PC-9 (cell line): ENCODE data around the gene MAPK10. TPM values are rescaled to one million over a fixed set of nuclear protein-coding genes. Genes with fewer than 3 reads are reported as not detected.

Experiments used
- BruUV-seq: library from RNA; stranded (reverse); fragments of 400-500 nt; replicated peaks from 2 replicates; lab custom pipeline; 2021; lab: Mats Ljungman, UMichigan
- CTCF ChIA-PET: fragments of 300-600 bp; sonication (Branson Sonifier 250); formaldehyde crosslinking; loops from one replicate; lab custom pipeline; 2022; ENCODE audit warnings: antibody characterized with exemption; lab: Charles Lee
- POLR2A ChIA-PET: fragments of 300-600 bp; sonication (Branson Sonifier 250); formaldehyde crosslinking; loops from one replicate; lab custom pipeline; 2022; ENCODE audit warnings: antibody characterized with exemption; ENCODE audit not compliant: unreplicated experiment; lab: Charles Lee
- DNase-seq, 2 experiments: peaks; one replicate each; pipeline versions ENCODE4 v3.0.0 to v3.0.0-alpha.2; 2015 to 2022; ENCODE audit warnings: mixed read lengths in 1 of 2
- H2AFZ ChIP-seq: fragments of 200-600 bp; sonication (generic); 2 replicates; pipeline ENCODE4 v1.8.1; 2017; ENCODE audit warnings: antibody characterized with exemption
- H3F3A ChIP-seq: fragments of 200-600 bp; sonication (generic); 2 replicates; pipeline ENCODE4 v1.8.1; 2017; ENCODE audit warnings: antibody characterized with exemption, mild to moderate bottlenecking, low read depth; ENCODE audit not compliant: insufficient read depth
- H3K27ac ChIP-seq: fragments of 200-600 bp; sonication (generic); 2 replicates; pipeline ENCODE4 v1.6.1; 2016; ENCODE audit warnings: mixed run types
- H3K27me3 ChIP-seq: fragments of 200-600 bp; sonication (generic); 2 replicates; pipeline ENCODE4 v1.6.1; 2016; ENCODE audit warnings: low read depth, mixed run types; ENCODE audit not compliant: insufficient read depth
- H3K36me3 ChIP-seq: fragments of 200-600 bp; sonication (generic); 2 replicates; pipeline ENCODE4 v1.6.1; 2016; ENCODE audit warnings: low read depth, mixed run types
- H3K4me1 ChIP-seq: fragments of 200-600 bp; sonication (generic); replicated peaks from 2 replicates; pipeline ENCODE4 v1.6.1; 2016; ENCODE audit warnings: mixed run types; ENCODE audit not compliant: insufficient read depth
- H3K4me2 ChIP-seq: fragments of 200-600 bp; sonication (generic); 2 replicates; pipeline ENCODE4 v1.6.1; 2017; ENCODE audit warnings: mixed run types
- H3K4me3 ChIP-seq: fragments of 200-600 bp; sonication (generic); 2 replicates; pipeline ENCODE4 v1.6.1; 2016; ENCODE audit warnings: mixed run types
- H3K79me2 ChIP-seq: fragments of 200-600 bp; sonication (generic); 2 replicates; pipeline ENCODE4 v1.6.1; 2017; ENCODE audit warnings: low read depth, mixed run types
- H3K9me2 ChIP-seq: fragments of 200-600 bp; sonication (generic); 2 replicates; pipeline ENCODE4 v1.8.1; 2017; ENCODE audit warnings: mild to moderate bottlenecking; ENCODE audit not compliant: insufficient read depth
- H3K9me3 ChIP-seq: fragments of 200-600 bp; sonication (generic); 2 replicates; pipeline ENCODE4 v1.8.1; 2016; ENCODE audit warnings: low read depth; ENCODE audit not compliant: insufficient read depth
- H4K20me1 ChIP-seq: fragments of 200-600 bp; sonication (generic); 2 replicates; pipeline ENCODE4 v1.8.1; 2017; ENCODE audit not compliant: insufficient read depth
- EZH2 ChIP-seq: fragments of 200-600 bp; sonication (generic); IDR thresholded peaks from 2 replicates; pipeline ENCODE4 v1.8.0; 2017; ENCODE audit warnings: antibody characterized with exemption, low read depth
- intact Hi-C: fragments of 100-400 bp; cut with micrococcal nuclease; formaldehyde crosslinking; loops from one replicate; pipeline ENCODE4 v1.10.0; 2022; ENCODE audit not compliant: unreplicated experiment
- total RNA-seq: library from RNA; stranded (reverse); gene quantifications from 2 replicates; pipeline ENCODE4 v1.2.3, GENCODE V29; 2021
- TF ChIP-seq, protein P1 (sequence below): fragments of 200-600 bp; sonication (generic); conservative IDR thresholded peaks from 2 replicates; pipeline ENCODE4 v1.6.1; 2017; ENCODE audit warnings: mixed run types, antibody characterized with exemption, mild to moderate bottlenecking, moderate library complexity

The MAPK10 gene
- total RNA-seq, 1 experiment from 2014 or later: 4.2 TPM

DNA sequence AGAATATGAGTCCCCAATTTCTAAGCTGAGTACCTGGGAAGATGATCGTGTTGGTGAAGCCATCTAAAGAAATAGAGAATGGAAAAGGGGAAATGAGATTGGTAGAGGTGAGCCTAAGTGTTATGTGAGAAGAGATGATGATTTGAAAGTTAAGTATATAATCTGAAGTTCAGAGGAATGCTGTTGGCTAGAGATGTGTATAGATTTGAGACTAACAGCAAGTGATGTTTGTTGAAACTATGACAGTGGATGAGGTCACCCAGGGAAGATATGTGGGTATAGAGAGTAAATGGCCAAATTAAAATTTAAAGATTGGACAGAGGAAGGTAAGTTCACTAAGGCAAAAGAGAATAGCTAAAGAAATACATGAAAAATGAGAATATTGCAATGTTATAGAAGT is 324.2 kb downstream of the MAPK10 start:
- Histone ChIP-seq H3K4me3 (no peak overlapping the region), H3K36me3 (no peaks in the 10 kb centered on the region), H3K4me1 (peaks cover 16% of the 10 kb centered on the region), H3K79me2 (no peaks in the 10 kb centered on the region), H3K27me3 (no peaks in the 10 kb centered on the region), H3K9me3 (no peaks in the 10 kb centered on the region), H3F3A (no peaks in the 10 kb centered on the region), H3K27ac (no peak overlapping the region), H4K20me1 (no peaks in the 10 kb centered on the region), H2AFZ (no peak overlapping the region), H3K9me2 (no peaks in the 10 kb centered on the region), H3K4me2 (no peak overlapping the region)
- ChIA-PET CTCF (no interaction called here), POLR2A (no interaction called here)
- BruUV-seq: no TSS peak
- TF ChIP-seq, protein P1, sequence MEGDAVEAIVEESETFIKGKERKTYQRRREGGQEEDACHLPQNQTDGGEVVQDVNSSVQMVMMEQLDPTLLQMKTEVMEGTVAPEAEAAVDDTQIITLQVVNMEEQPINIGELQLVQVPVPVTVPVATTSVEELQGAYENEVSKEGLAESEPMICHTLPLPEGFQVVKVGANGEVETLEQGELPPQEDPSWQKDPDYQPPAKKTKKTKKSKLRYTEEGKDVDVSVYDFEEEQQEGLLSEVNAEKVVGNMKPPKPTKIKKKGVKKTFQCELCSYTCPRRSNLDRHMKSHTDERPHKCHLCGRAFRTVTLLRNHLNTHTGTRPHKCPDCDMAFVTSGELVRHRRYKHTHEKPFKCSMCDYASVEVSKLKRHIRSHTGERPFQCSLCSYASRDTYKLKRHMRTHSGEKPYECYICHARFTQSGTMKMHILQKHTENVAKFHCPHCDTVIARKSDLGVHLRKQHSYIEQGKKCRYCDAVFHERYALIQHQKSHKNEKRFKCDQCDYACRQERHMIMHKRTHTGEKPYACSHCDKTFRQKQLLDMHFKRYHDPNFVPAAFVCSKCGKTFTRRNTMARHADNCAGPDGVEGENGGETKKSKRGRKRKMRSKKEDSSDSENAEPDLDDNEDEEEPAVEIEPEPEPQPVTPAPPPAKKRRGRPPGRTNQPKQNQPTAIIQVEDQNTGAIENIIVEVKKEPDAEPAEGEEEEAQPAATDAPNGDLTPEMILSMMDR: no peak
- no peak for TF ChIP-seq EZH2
- intact Hi-C loops: no loop called here
- DNase-seq: no peak

GRCh38 chr4:86034616-86035015 is 325.2 kb downstream of the MAPK10 start:
- no TSS peak for BruUV-seq

DNA sequence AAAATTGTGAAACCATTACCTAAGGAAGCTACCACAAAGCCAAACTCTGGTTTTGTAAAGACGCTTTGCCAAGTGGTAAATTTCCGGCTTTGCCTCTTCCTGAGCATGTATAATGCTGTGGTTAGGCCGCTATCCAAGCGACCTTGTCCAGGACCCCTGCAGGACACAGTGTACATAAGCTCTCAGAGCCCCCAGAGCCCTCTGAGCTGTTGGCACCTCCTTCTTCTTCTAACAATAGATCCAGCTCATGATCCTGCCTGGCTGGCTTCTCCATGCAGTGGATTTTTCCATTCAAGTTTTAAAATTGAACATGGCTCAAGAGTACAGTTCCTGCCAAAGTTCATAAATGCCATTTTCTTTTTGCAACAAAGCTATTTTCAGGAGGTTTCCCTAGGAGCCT is 326.7 kb downstream of the MAPK10 start:
- no TSS peak for BruUV-seq
- CTCF ChIA-PET: interaction anchor here (1.1 kb wide), 1 partner anchor 236 kb away, joined by 4 read pairs; no protein-coding TSS in a partner anchor

More at GRCh38 chr4:86034616-86035015, 325.2 kb downstream of the MAPK10 start:
- H3K27me3 ChIP-seq: no peaks in the 10 kb centered on the region
- H3K79me2 ChIP-seq: no peaks in the 10 kb centered on the region
- H3K9me3 ChIP-seq: no peaks in the 10 kb centered on the region
- no peak for DNase-seq
- H3K27ac ChIP-seq: no peak overlapping the region
- no peak overlapping the region for H2AFZ ChIP-seq
- ChIA-PET POLR2A (no interaction called here), CTCF (no interaction called here)
- H3K36me3 ChIP-seq: no peaks in the 10 kb centered on the region
- H4K20me1 ChIP-seq: no peaks in the 10 kb centered on the region
- H3F3A ChIP-seq: no peaks in the 10 kb centered on the region
- no peaks in the 10 kb centered on the region for H3K9me2 ChIP-seq
- TF ChIP-seq EZH2: no peak
- TF ChIP-seq, protein P1: no peak
- H3K4me3 ChIP-seq: no peak overlapping the region
- no peak overlapping the region for H3K4me2 ChIP-seq
- H3K4me1 ChIP-seq: peaks cover 16% of the 10 kb centered on the region
- intact Hi-C loops: no loop called here

More for the DNA sequence above, 326.7 kb downstream of the MAPK10 start:
- H3K4me2 ChIP-seq: no peak overlapping the region
- TF ChIP-seq, protein P1: no peak
- TF ChIP-seq EZH2: no peak
- H3K9me2 ChIP-seq: no peaks in the 10 kb centered on the region
- no peak overlapping the region for H3K4me3 ChIP-seq
- no peaks in the 10 kb centered on the region for H3K36me3 ChIP-seq
- H4K20me1 ChIP-seq: no peaks in the 10 kb centered on the region
- H3K9me3 ChIP-seq: no peaks in the 10 kb centered on the region
- H3K4me1 ChIP-seq: peaks cover 16% of the 10 kb centered on the region
- no peak overlapping the region for H2AFZ ChIP-seq
- DNase-seq: no peak
- POLR2A ChIA-PET: no interaction called here
- H3F3A ChIP-seq: no peaks in the 10 kb centered on the region
- no peak overlapping the region for H3K27ac ChIP-seq
- no peaks in the 10 kb centered on the region for H3K27me3 ChIP-seq
- no peaks in the 10 kb centered on the region for H3K79me2 ChIP-seq
- intact Hi-C loops: no loop called here
